Activated CD8-positive, alpha-beta memory T cell treated with anti-CD3 and anti-CD28 coated beads, Interleukin-2, amount 10 ng/mL, durations not matched to agents 7 days and 5 days (primary cell): ENCODE results near the gene PPP6R1. TPM values are rescaled to one million over a fixed set of nuclear protein-coding genes. Genes with fewer than 3 reads are reported as not detected.
"Not testable (repeated sequence)": the region's sequence is repeated elsewhere in the genome, so short reads cannot be mapped to it uniquely, and the experiment has no call there.

Source experiments
- ATAC-seq: fragments of 150-1000 bp; cut with Tn5 transposase; one replicate; pipeline ENCODE4 v1.10.0; 2021; ENCODE audit warnings: moderate library complexity
- CTCF ChIA-PET: fragments of 350-600 bp; sonication (Branson Sonifier 250); formaldehyde crosslinking; loops from one replicate; lab custom pipeline; 2021; ENCODE audit warnings: antibody characterized with exemption; lab: Charles Lee
- DNase-seq: peaks from one replicate; pipeline ENCODE4 v3.0.0-alpha.2; 2020
- H3K27ac Mint-ChIP-seq: one replicate; pipeline ENCODE4 v1.8.0; 2021; ENCODE audit warnings: mild to moderate bottlenecking, mixed read lengths
- H3K27me3 Mint-ChIP-seq: one replicate; pipeline ENCODE4 v1.8.0; 2021; ENCODE audit warnings: mixed read lengths
- H3K36me3 Mint-ChIP-seq: one replicate; pipeline ENCODE4 v1.8.0; 2021; ENCODE audit warnings: mild to moderate bottlenecking, mixed read lengths
- H3K4me1 Mint-ChIP-seq: one replicate; pipeline ENCODE4 v1.8.0; 2021; ENCODE audit warnings: mixed read lengths
- H3K4me3 Mint-ChIP-seq: one replicate; pipeline ENCODE4 v1.8.0; 2021; ENCODE audit warnings: mild to moderate bottlenecking, moderate library complexity, mixed read lengths
- H3K9me3 Mint-ChIP-seq: one replicate; pipeline ENCODE4 v1.8.0; 2022; ENCODE audit warnings: low read depth, mixed read lengths
- total RNA-seq, 2 experiments: library from RNA; stranded (reverse); gene quantifications; one replicate each; pipeline ENCODE4 v1.2.3, GENCODE V29; 2021

PPP6R1 gene
- total RNA-seq, 2 experiments from 2014 or later = 263 to 291 TPM

GRCh38 chr19:55228015-55228391 is 30.8 kb downstream of the PPP6R1 start:
- CTCF ChIA-PET = interaction anchor here (0.6 kb wide), 1 partner anchor 31 kb away, joined by 3 read pairs; the partner anchor contains the start of gene PPP6R1

GRCh38 chr19:55227241-55228014 is 31.4 kb downstream of the PPP6R1 start:
- no peaks in the 10 kb centered on the region for H3K27me3 Mint-ChIP-seq
- DNase-seq (no peak), ATAC-seq (no peak)
- H3K27ac Mint-ChIP-seq = no peak overlapping the region
- CTCF ChIA-PET = interaction anchor here (0.6 kb wide), 1 partner anchor 32 kb away, joined by 3 read pairs; the partner anchor contains the start of gene PPP6R1
- H3K4me3 Mint-ChIP-seq = no peak overlapping the region
- H3K4me1 Mint-ChIP-seq = peaks cover under 1% of the 10 kb centered on the region
- H3K36me3 Mint-ChIP-seq = peaks cover 28% of the 10 kb centered on the region
- no peaks in the 10 kb centered on the region for H3K9me3 Mint-ChIP-seq

More at GRCh38 chr19:55228015-55228391, 30.8 kb downstream of the PPP6R1 start:
- Mint-ChIP-seq H3K4me3 (no peak overlapping the region), H3K9me3 (no peaks in the 10 kb centered on the region), H3K27me3 (no peaks in the 10 kb centered on the region), H3K27ac (no peak overlapping the region), H3K4me1 (peaks cover 4% of the 10 kb centered on the region), H3K36me3 (peaks cover 33% of the 10 kb centered on the region)
- ATAC-seq = no peak
- no peak for DNase-seq

- H3K4me1 Mint-ChIP-seq = no peaks in the 10 kb centered on the region
- H3K4me3 Mint-ChIP-seq = no peak overlapping the region
- CTCF ChIA-PET = no interaction called here
- ATAC-seq (no peak), DNase-seq (no peak)
- H3K36me3 Mint-ChIP-seq = peaks cover 23% of the 10 kb centered on the region
- no peaks in the 10 kb centered on the region for H3K9me3 Mint-ChIP-seq
- H3K27ac Mint-ChIP-seq = no peak overlapping the region
- no peaks in the 10 kb centered on the region for H3K27me3 Mint-ChIP-seq
Measured at GRCh38 chr19:55226788-55227187, 32.0 kb downstream of the PPP6R1 start.

- no peaks in the 10 kb centered on the region for H3K4me1 Mint-ChIP-seq
- H3K27me3 Mint-ChIP-seq = no peaks in the 10 kb centered on the region
- H3K27ac Mint-ChIP-seq = no peak overlapping the region
- no peak for ATAC-seq
- H3K4me3 Mint-ChIP-seq = no peak overlapping the region
- H3K36me3 Mint-ChIP-seq = peaks cover 25% of the 10 kb centered on the region
- DNase-seq = no peak
- no peaks in the 10 kb centered on the region for H3K9me3 Mint-ChIP-seq
- CTCF ChIA-PET = no interaction called here
Measured at GRCh38 chr19:55226273-55226672, 32.5 kb downstream of the PPP6R1 start.

GRCh38 chr19:55225415-55225958 is 33.3 kb downstream of the PPP6R1 start:
- CTCF ChIA-PET = no interaction called here
- Mint-ChIP-seq H3K27me3 (no peaks in the 10 kb centered on the region), H3K9me3 (no peaks in the 10 kb centered on the region), H3K4me1 (no peaks in the 10 kb centered on the region), H3K36me3 (peaks cover 28% of the 10 kb centered on the region), H3K27ac (no peak overlapping the region), H3K4me3 (no peak overlapping the region)
- ATAC-seq (no peak), DNase-seq (no peak)

- H3K27ac Mint-ChIP-seq, H3K4me1 Mint-ChIP-seq, ATAC-seq, H3K27me3 Mint-ChIP-seq, H3K4me3 Mint-ChIP-seq, DNase-seq, CTCF ChIA-PET, H3K9me3 Mint-ChIP-seq: not testable (repeated sequence)
- peaks cover 29% of the 10 kb centered on the region for H3K36me3 Mint-ChIP-seq
Measured at GRCh38 chr19:55224679-55225414, 34.0 kb downstream of the PPP6R1 start.

GRCh38 chr19:55224038-55224665 is 34.7 kb downstream of the PPP6R1 start:
- H3K27me3 Mint-ChIP-seq = no peaks in the 10 kb centered on the region
- CTCF ChIA-PET = no interaction called here
- ATAC-seq = no peak
- H3K4me1 Mint-ChIP-seq = no peaks in the 10 kb centered on the region
- no peak for DNase-seq
- no peak overlapping the region for H3K4me3 Mint-ChIP-seq
- H3K27ac Mint-ChIP-seq = no peak overlapping the region
- peaks cover 2% of the 10 kb centered on the region for H3K9me3 Mint-ChIP-seq
- H3K36me3 Mint-ChIP-seq = peaks cover 29% of the 10 kb centered on the region

GRCh38 chr19:55223291-55224037 is 35.4 kb downstream of the PPP6R1 start:
- CTCF ChIA-PET = no interaction called here
- no peak overlapping the region for H3K27ac Mint-ChIP-seq
- H3K27me3 Mint-ChIP-seq = no peaks in the 10 kb centered on the region
- no peaks in the 10 kb centered on the region for H3K4me1 Mint-ChIP-seq
- H3K36me3 Mint-ChIP-seq = peaks cover 29% of the 10 kb centered on the region
- no peak overlapping the region for H3K4me3 Mint-ChIP-seq
- DNase-seq (no peak), ATAC-seq (no peak)
- H3K9me3 Mint-ChIP-seq = peaks cover 2% of the 10 kb centered on the region

GRCh38 chr19:55220525-55220924 is 38.3 kb downstream of the PPP6R1 start:
- Mint-ChIP-seq H3K36me3 (peaks cover 19% of the 10 kb centered on the region), H3K4me1 (peaks cover 13% of the 10 kb centered on the region), H3K4me3 (no peak overlapping the region), H3K27me3 (peaks cover 13% of the 10 kb centered on the region), H3K9me3 (peaks cover 2% of the 10 kb centered on the region), H3K27ac (no peak overlapping the region)
- no peak for ATAC-seq
- CTCF ChIA-PET = no interaction called here
- no peak for DNase-seq

- peaks cover 5% of the 10 kb centered on the region for H3K9me3 Mint-ChIP-seq
- CTCF ChIA-PET = no interaction called here
- peaks cover 15% of the 10 kb centered on the region for H3K27me3 Mint-ChIP-seq
- peaks cover 14% of the 10 kb centered on the region for H3K36me3 Mint-ChIP-seq
- ATAC-seq = peak; percentile 62
- DNase-seq = peak; percentile 66
- H3K4me1 Mint-ChIP-seq = peaks cover 13% of the 10 kb centered on the region
- no peak overlapping the region for H3K27ac Mint-ChIP-seq
- no peak overlapping the region for H3K4me3 Mint-ChIP-seq
Measured at GRCh38 chr19:55216461-55217198, 42.2 kb downstream of the PPP6R1 start.

GRCh38 chr19:55213547-55213946 is 45.3 kb downstream of the PPP6R1 start:
- Mint-ChIP-seq H3K27me3 (peaks cover 15% of the 10 kb centered on the region), H3K4me1 (peaks cover 13% of the 10 kb centered on the region), H3K4me3 (no peak overlapping the region), H3K27ac (no peak overlapping the region), H3K9me3 (peaks cover 4% of the 10 kb centered on the region), H3K36me3 (peaks cover 4% of the 10 kb centered on the region)
- ATAC-seq = no peak
- CTCF ChIA-PET = no interaction called here
- DNase-seq = no peak

GRCh38 chr19:55212447-55212846 is 46.4 kb downstream of the PPP6R1 start:
- CTCF ChIA-PET = no interaction called here
- Mint-ChIP-seq H3K27me3 (peaks cover 15% of the 10 kb centered on the region), H3K27ac (no peak overlapping the region), H3K4me3 (no peak overlapping the region), H3K9me3 (peaks cover 4% of the 10 kb centered on the region), H3K4me1 (peaks cover 11% of the 10 kb centered on the region), H3K36me3 (peaks cover 4% of the 10 kb centered on the region)
- ATAC-seq = no peak
- peak; percentile 64 for DNase-seq
